OCI-LY1 (cell line): ENCODE measurements around the gene MRPL39.

ENCODE experiments used
- EZH2 ChIP-seq: fragments of 200-600 bp; sonication (generic), shearing (Covaris generic); IDR thresholded peaks from 2 replicates; pipeline ENCODE4 v1.8.0; 2017; ENCODE audit warnings: borderline replicate concordance, mixed run types, mild to moderate bottlenecking, antibody characterized with exemption, low read length, moderate library complexity, mixed read lengths
- TF ChIP-seq, protein P1 (sequence below): fragments of 200-600 bp; sonication (generic), shearing (Covaris generic); IDR thresholded peaks from 2 replicates; pipeline ENCODE4 v1.5.1; 2017; ENCODE audit warnings: mild to moderate bottlenecking, antibody characterized with exemption, low read length, moderate library complexity, mixed read lengths

DNA sequence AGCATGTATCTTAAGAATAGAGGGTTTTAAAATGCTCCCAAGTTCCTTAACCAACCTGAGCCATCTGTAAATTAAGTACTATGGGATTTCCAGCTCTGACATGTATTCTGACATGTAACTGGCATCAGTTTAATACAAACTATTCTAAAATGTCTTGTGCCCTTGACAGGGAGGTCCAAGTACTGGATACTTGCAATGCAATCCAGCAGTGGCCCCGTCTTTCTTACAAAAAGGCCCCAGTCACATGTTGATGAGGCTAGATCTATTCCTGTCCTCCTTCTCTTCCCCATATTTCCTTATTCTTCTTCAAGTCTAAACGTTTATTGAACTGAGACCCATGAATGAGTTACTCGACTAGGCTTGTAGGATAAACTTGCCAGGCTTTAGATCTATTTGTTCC, 46.4 kb downstream of the MRPL39 start:
- TF ChIP-seq, protein P1, sequence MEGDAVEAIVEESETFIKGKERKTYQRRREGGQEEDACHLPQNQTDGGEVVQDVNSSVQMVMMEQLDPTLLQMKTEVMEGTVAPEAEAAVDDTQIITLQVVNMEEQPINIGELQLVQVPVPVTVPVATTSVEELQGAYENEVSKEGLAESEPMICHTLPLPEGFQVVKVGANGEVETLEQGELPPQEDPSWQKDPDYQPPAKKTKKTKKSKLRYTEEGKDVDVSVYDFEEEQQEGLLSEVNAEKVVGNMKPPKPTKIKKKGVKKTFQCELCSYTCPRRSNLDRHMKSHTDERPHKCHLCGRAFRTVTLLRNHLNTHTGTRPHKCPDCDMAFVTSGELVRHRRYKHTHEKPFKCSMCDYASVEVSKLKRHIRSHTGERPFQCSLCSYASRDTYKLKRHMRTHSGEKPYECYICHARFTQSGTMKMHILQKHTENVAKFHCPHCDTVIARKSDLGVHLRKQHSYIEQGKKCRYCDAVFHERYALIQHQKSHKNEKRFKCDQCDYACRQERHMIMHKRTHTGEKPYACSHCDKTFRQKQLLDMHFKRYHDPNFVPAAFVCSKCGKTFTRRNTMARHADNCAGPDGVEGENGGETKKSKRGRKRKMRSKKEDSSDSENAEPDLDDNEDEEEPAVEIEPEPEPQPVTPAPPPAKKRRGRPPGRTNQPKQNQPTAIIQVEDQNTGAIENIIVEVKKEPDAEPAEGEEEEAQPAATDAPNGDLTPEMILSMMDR: no peak
- TF ChIP-seq EZH2: no peak
